Immature natural killer cell (primary cell): ENCODE results near the gene OTOP1. TPM values are rescaled to one million over a fixed set of nuclear protein-coding genes. Genes with fewer than 3 reads are reported as not detected.
"Not testable (repeated sequence)": the region's sequence is repeated elsewhere in the genome, so short reads cannot be mapped to it uniquely, and the experiment has no call there.

Experiments used
- DNase-seq, 3 donors: peaks; one replicate each; pipeline ENCODE4 v3.0.0; 2022; ENCODE audit warnings: mixed read lengths in 1 of 3
- H3K27ac Mint-ChIP-seq, 6 donors: one replicate each; pipeline ENCODE4 v1.8.0; 2020; ENCODE audit warnings: mixed read lengths in 6 of 6, mild to moderate bottlenecking in 5 of 6, inconsistent platforms in 4 of 6, moderate library complexity in 3 of 6
- H3K27me3 Mint-ChIP-seq, 3 donors: one replicate each; pipeline ENCODE4 v1.8.0; 2020 to 2021; ENCODE audit warnings: low read depth in 3 of 3, mild to moderate bottlenecking in 3 of 3, mixed read lengths in 3 of 3, moderate library complexity in 3 of 3, inconsistent platforms in 1 of 3
- H3K36me3 Mint-ChIP-seq, 3 donors: one replicate each; pipeline ENCODE4 v1.8.0; 2020; ENCODE audit warnings: mixed read lengths in 3 of 3, inconsistent platforms in 2 of 3, mild to moderate bottlenecking in 2 of 3
- H3K4me1 Mint-ChIP-seq, 2 donors: one replicate each; pipeline ENCODE4 v1.8.0; 2020; ENCODE audit warnings: inconsistent platforms in 2 of 2, mild to moderate bottlenecking in 2 of 2, mixed read lengths in 2 of 2, moderate library complexity in 1 of 2
- H3K4me3 Mint-ChIP-seq, 5 donors: one replicate each; pipeline ENCODE4 v1.8.0; 2020; ENCODE audit warnings: mild to moderate bottlenecking in 5 of 5, mixed read lengths in 5 of 5, inconsistent platforms in 3 of 5, moderate library complexity in 3 of 5
- H3K9me3 Mint-ChIP-seq, 6 donors: one replicate each; pipeline ENCODE4 v1.8.0; 2020; ENCODE audit warnings: mild to moderate bottlenecking in 6 of 6, mixed read lengths in 6 of 6, inconsistent platforms in 4 of 6, moderate library complexity in 3 of 6
- polyA plus RNA-seq, 3 donors: library from polyadenylated mRNA; unstranded; fragments of 300-500 nt; fragmentation: Illumina TruSeq; gene quantifications; one replicate each; pipeline ENCODE4 v1.2.3, GENCODE V29; 2021

OTOP1 gene
- polyA plus RNA-seq, 3 donors from 2014 or later = not detected

GRCh38 chr4:4165701-4166392, 60.9 kb downstream of the OTOP1 start:
- H3K27me3 Mint-ChIP-seq, H3K36me3 Mint-ChIP-seq, DNase-seq, H3K9me3 Mint-ChIP-seq, H3K4me1 Mint-ChIP-seq, H3K4me3 Mint-ChIP-seq, H3K27ac Mint-ChIP-seq: not testable (repeated sequence)

GRCh38 chr4:4164532-4165173, 62.1 kb downstream of the OTOP1 start:
- not testable (repeated sequence) for DNase-seq, H3K27me3 Mint-ChIP-seq, H3K36me3 Mint-ChIP-seq, H3K4me1 Mint-ChIP-seq, H3K4me3 Mint-ChIP-seq, H3K9me3 Mint-ChIP-seq
- H3K27ac Mint-ChIP-seq = peak overlapping the region in 1 of 6 donors; percentile 10

GRCh38 chr4:4162186-4162585, 64.5 kb downstream of the OTOP1 start:
- H3K27me3 Mint-ChIP-seq, H3K9me3 Mint-ChIP-seq, H3K4me3 Mint-ChIP-seq, H3K36me3 Mint-ChIP-seq, H3K4me1 Mint-ChIP-seq, DNase-seq, H3K27ac Mint-ChIP-seq: not testable (repeated sequence)

DNA sequence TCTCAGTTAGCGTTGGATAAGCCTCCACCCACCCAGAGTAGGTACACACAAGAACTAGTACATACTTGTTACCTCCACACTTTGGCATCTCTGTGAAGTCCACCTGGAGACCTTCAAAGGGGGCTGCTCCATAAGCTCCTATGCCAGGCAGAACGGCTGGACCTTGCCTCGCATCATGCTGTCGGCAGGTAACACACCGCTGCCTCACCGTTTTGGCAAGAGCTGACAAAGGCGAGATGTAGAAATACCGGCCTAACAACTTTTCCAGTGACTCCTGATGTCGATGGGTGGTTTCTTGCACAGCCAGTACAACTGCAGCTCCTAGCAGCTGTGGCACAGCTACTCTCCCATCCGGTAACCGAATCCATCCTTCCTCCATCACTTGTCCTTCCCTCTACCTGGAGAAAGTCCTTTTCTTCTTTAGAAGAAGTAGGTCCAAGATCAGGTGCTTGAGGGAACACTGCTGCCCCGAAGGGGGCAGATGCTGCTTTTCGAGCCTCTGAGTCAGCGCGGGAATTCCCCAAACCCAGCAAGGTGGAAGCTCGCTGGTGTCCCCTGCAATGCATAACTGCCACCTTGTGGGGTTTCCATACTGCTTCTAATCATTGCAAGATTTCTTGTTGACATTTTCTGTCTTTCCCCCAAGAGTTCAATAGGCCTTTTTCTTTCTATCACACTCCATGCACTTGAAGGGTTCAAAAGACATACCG, 65.6 kb downstream of the OTOP1 start:
- not testable (repeated sequence) for DNase-seq, H3K9me3 Mint-ChIP-seq, H3K4me1 Mint-ChIP-seq, H3K27me3 Mint-ChIP-seq, H3K27ac Mint-ChIP-seq, H3K36me3 Mint-ChIP-seq, H3K4me3 Mint-ChIP-seq

DNA sequence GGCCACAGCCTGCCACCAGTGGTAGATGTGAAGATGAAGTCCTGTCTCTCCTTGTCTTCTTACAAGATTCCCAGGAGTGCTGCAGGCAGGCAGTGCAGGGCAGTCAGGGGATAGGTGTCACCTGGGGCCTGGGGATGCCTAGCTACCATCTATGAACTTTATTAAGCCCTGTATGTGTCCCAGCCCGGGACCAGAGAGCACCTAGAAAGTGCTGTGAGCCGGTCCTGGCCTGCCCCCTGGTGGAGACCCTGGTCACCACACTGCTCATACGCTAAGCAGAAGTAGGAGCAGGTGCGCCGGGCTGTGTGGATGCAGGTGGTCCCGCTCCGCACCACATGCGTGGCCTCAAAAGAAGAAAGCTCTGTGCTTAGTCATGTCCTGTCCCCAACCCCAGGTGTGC, 81.1 kb downstream of the OTOP1 start:
- H3K9me3 Mint-ChIP-seq, H3K27ac Mint-ChIP-seq, H3K4me1 Mint-ChIP-seq, H3K27me3 Mint-ChIP-seq, H3K4me3 Mint-ChIP-seq, H3K36me3 Mint-ChIP-seq: not testable (repeated sequence)
- peak in 1 of 3 donors; percentile 6 for DNase-seq

DNA sequence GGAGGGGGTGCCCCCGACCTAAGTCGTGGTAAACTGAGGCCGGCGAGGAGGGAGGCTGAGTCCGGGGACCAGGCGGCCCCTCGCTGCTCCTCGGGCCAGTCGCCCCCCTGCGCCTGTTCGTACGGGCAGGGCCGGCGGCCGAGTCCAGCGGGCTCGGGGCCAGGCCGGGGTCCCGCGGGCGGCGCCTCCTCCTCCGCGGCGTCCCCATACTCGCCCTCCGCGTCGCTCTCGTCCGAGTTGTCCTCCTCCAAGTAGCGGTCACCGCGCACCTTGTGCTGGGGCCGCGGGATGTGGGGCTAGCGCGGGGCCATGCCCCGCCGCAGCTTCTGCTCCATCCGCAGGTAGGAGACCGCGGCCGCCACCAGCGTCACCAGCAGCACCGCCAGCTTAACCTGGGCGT, 83.4 kb downstream of the OTOP1 start:
- not testable (repeated sequence) for H3K27ac Mint-ChIP-seq, DNase-seq, H3K36me3 Mint-ChIP-seq, H3K4me1 Mint-ChIP-seq, H3K9me3 Mint-ChIP-seq, H3K4me3 Mint-ChIP-seq
- H3K27me3 Mint-ChIP-seq = peaks cover 0 to 10% (median 8%) of the 10 kb centered on the region in 3 donors

DNA sequence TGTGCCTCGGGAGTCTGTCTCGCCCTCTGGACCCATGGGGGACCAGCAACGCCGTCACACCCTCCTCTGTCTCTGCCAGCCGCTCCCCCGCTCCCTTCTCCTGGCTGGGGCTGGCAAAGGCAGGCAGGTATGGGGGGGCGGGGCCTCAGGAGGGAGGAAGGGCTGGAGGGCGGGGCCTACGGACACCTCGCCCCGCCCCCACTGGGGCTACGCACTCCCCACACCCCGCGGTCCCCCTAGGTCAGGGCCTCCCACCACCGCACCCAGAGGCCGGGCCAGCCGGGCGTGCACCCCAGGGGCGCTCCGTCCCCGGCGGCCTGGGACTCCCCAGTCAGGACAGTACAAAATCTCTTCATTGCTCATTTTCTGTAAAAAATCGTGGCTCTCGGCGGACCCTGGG, 84.0 kb downstream of the OTOP1 start:
- not testable (repeated sequence) for H3K36me3 Mint-ChIP-seq, H3K27ac Mint-ChIP-seq, DNase-seq, H3K9me3 Mint-ChIP-seq, H3K4me3 Mint-ChIP-seq, H3K4me1 Mint-ChIP-seq
- peaks cover 0 to 10% (median 8%) of the 10 kb centered on the region in 3 donors for H3K27me3 Mint-ChIP-seq

- H3K4me1 Mint-ChIP-seq, H3K27ac Mint-ChIP-seq, H3K9me3 Mint-ChIP-seq, DNase-seq, H3K36me3 Mint-ChIP-seq, H3K4me3 Mint-ChIP-seq: not testable (repeated sequence)
- H3K27me3 Mint-ChIP-seq = peaks cover 0 to 10% (median 8%) of the 10 kb centered on the region in 3 donors
Observed at GRCh38 chr4:4141186-4141585, 85.5 kb downstream of the OTOP1 start.

Other genes with a start within 250 kb of the OTOP1 start
- 10 to 100 TPM; 36.4 to 45.6 (median 41.0) TPM for gene TMEM128, start 21.3 kb upstream of the OTOP1 start, polyA plus RNA-seq
- gene LYAR, start 63.2 kb upstream of the OTOP1 start, polyA plus RNA-seq = 10 to 100 TPM; 48.8 to 60.7 (median 54.6) TPM
- 1 to 10 TPM; 3.2 to 6.9 (median 4.6) TPM for gene ZBTB49, start 63.3 kb upstream of the OTOP1 start, polyA plus RNA-seq
- 1 to 10 TPM; 2.5 to 7.9 (median 4.5) TPM for gene NSG1, start 160.2 kb upstream of the OTOP1 start, polyA plus RNA-seq